IMR-90 (cell line): ENCODE data around the gene PHACTR3.

ENCODE experiments used
- BHLHE40 ChIP-seq: fragments of 150-350 bp; IDR thresholded peaks from 2 replicates; pipeline ENCODE4 v1.6.1; 2016; ENCODE audit warnings: mild to moderate bottlenecking, low read depth, low read length
- CEBPB ChIP-seq: IDR thresholded peaks from 2 replicates; pipeline ENCODE4 v1.6.1; 2012; ENCODE audit warnings: low read depth, low read length, improper control_type of control experiment
- CTCF ChIP-seq: conservative IDR thresholded peaks from 2 replicates; pipeline ENCODE4 v1.5.1; 2012; ENCODE audit warnings: mild to moderate bottlenecking, low read depth, low read length, improper control_type of control experiment
- ELK1 ChIP-seq: fragments of 150-350 bp; IDR thresholded peaks from 2 replicates; pipeline ENCODE4 v1.6.1; 2016; ENCODE audit warnings: low read depth, mild to moderate bottlenecking, low read length, moderate library complexity, borderline replicate concordance
- FOS ChIP-seq: fragments of 150-350 bp; IDR thresholded peaks from 2 replicates; pipeline ENCODE4 v1.6.1; 2016; ENCODE audit warnings: low read depth, low read length
- MAFK ChIP-seq: IDR thresholded peaks from 2 replicates; pipeline ENCODE4 v1.6.1; 2012; ENCODE audit warnings: low read depth, low read length, improper control_type of control experiment
- MAZ ChIP-seq: IDR thresholded peaks from 2 replicates; pipeline ENCODE4 v1.6.1; 2012; ENCODE audit warnings: low read depth, mild to moderate bottlenecking, low read length, improper control_type of control experiment, moderate library complexity, borderline replicate concordance
- MXI1 ChIP-seq: IDR thresholded peaks from 2 replicates; pipeline ENCODE4 v1.6.1; 2012; ENCODE audit warnings: low read depth, mild to moderate bottlenecking, low read length, moderate library complexity, borderline replicate concordance
- POLR2A ChIP-seq: IDR thresholded peaks from 2 replicates; pipeline ENCODE4 v1.6.1; 2012; ENCODE audit warnings: mild to moderate bottlenecking, low read depth, low read length
- RAD21 ChIP-seq: IDR thresholded peaks from 2 replicates; pipeline ENCODE4 v1.6.1; 2012; ENCODE audit warnings: low read length, improper control_type of control experiment
- RFX5 ChIP-seq: IDR thresholded peaks from 2 replicates; pipeline ENCODE4 v1.8.0; 2012; ENCODE audit warnings: low read depth, mild to moderate bottlenecking, low read length, moderate library complexity
- SMC3 ChIP-seq: fragments of 150-350 bp; IDR thresholded peaks from 2 replicates; pipeline ENCODE4 v1.6.1; 2016; ENCODE audit warnings: low read depth, mild to moderate bottlenecking, antibody characterized with exemption, low read length, moderate library complexity
- USF2 ChIP-seq: fragments of 150-350 bp; IDR thresholded peaks from 2 replicates; pipeline ENCODE4 v1.6.1; 2017; ENCODE audit warnings: mild to moderate bottlenecking, antibody characterized with exemption, low read length, low read depth

GRCh38 chr20:59832406-59833363, 228.3 kb downstream of the PHACTR3 start:
- no peak for TF ChIP-seq FOS
- TF ChIP-seq MAFK = no peak
- no peak for TF ChIP-seq RFX5
- no peak for TF ChIP-seq BHLHE40
- TF ChIP-seq POLR2A = no peak
- no peak for TF ChIP-seq CTCF
- no peak for TF ChIP-seq MAZ
- TF ChIP-seq MXI1 = no peak
- no peak for TF ChIP-seq CEBPB
- TF ChIP-seq RAD21 = no peak
- no peak for TF ChIP-seq USF2
- no peak for TF ChIP-seq SMC3
- TF ChIP-seq ELK1 = no peak
